ENCODE measurements around the gene MTMR3. TPM values are rescaled to one million over a fixed set of nuclear protein-coding genes. Genes with fewer than 3 reads are reported as not detected.
"Not testable (repeated sequence)": the region's sequence is repeated elsewhere in the genome, so short reads cannot be mapped to it uniquely, and the experiment has no call there.

The MTMR3 gene
- total RNA-seq, 1 donor from 2014 or later, result 72.7 TPM

- no peak for DNase-seq
These were observed 174.4 kb downstream of the MTMR3 start for GRCh38 chr22:30057375-30057774.

- not testable (repeated sequence) for DNase-seq
These were observed 176.5 kb downstream of the MTMR3 start for GRCh38 chr22:30059346-30060020.

GRCh38 chr22:30061094-30061493 is 178.1 kb downstream of the MTMR3 start:
- DNase-seq, result not testable (repeated sequence)

- DNase-seq, result no peak
These were observed 179.3 kb downstream of the MTMR3 start for GRCh38 chr22:30062259-30062658.

GRCh38 chr22:30062950-30063349 is 180.0 kb downstream of the MTMR3 start:
- DNase-seq, result no peak

- no peak for DNase-seq
These were observed 181.2 kb downstream of the MTMR3 start for GRCh38 chr22:30064172-30064571.

GRCh38 chr22:30073743-30074142 is 190.8 kb downstream of the MTMR3 start:
- DNase-seq, result no peak

GRCh38 chr22:30074147-30074546 is 191.2 kb downstream of the MTMR3 start:
- DNase-seq, result no peak

GRCh38 chr22:30074994-30075393 is 192.0 kb downstream of the MTMR3 start:
- DNase-seq, result no peak

- no peak for DNase-seq
These were observed 194.4 kb downstream of the MTMR3 start for GRCh38 chr22:30077279-30077880.

- DNase-seq, result no peak
These were observed 195.6 kb downstream of the MTMR3 start for GRCh38 chr22:30078320-30079311.

GRCh38 chr22:30079952-30080533 is 197.1 kb downstream of the MTMR3 start, which contains the start of gene HORMAD2:
Gene HORMAD2, plus strand, starts transcription at chr22:30080464. Its CDS starts 13,489 bp downstream, at chr22:30093953.
- no peak for DNase-seq

Small RNAs within 50 kb of the gene (small RNA-seq; reads per million reads assigned to genes)
- not detected for gene MIR6818
- not detected for gene RNU6-331P

Other genes with a start within 250 kb of the MTMR3 start
- gene CABP7, start 163.2 kb upstream of the MTMR3 start, total RNA-seq, result 1.1 TPM
- gene ZMAT5, start 116.2 kb upstream of the MTMR3 start, total RNA-seq, result 10.3 TPM
- gene UQCR10, start 115.8 kb upstream of the MTMR3 start, total RNA-seq, result 35.7 TPM
- gene ASCC2, start 44.9 kb upstream of the MTMR3 start, total RNA-seq, result 12.9 TPM
- 0.78 TPM for gene HORMAD2, start 197.3 kb downstream of the MTMR3 start, total RNA-seq

Data from occipital lobe (tissue), 3 donors.